H9 (cell line): ENCODE data around the gene VAV2. TPM values are rescaled to one million over a fixed set of nuclear protein-coding genes. Genes with fewer than 3 reads are reported as not detected.

ENCODE experiments used
- DNase-seq: peaks from one replicate; pipeline ENCODE4 v3.0.0-alpha.2; 2017
- H2AFZ ChIP-seq: one replicate; pipeline ENCODE4 v1.6.1; 2013; ENCODE audit warnings: mild to moderate bottlenecking, low read length, control low read depth, moderate library complexity
- H2AK5ac ChIP-seq: 2 replicates; pipeline ENCODE4 v1.6.1; 2013; ENCODE audit warnings: low read length, control low read depth, mixed read lengths; ENCODE audit not compliant: insufficient read length
- H2BK120ac ChIP-seq: one replicate; pipeline ENCODE4 v1.6.1; 2013; ENCODE audit warnings: low read depth, mild to moderate bottlenecking, low read length, control low read depth, inconsistent platforms; ENCODE audit not compliant: poor library complexity, severe bottlenecking
- H2BK12ac ChIP-seq: 2 replicates; pipeline ENCODE4 v1.6.1; 2013; ENCODE audit warnings: low read length, control low read depth, mixed read lengths, low read depth; ENCODE audit not compliant: insufficient read length
- H2BK15ac ChIP-seq: 2 replicates; pipeline ENCODE4 v1.6.1; 2013; ENCODE audit warnings: low read depth, low read length, control low read depth
- H2BK20ac ChIP-seq: one replicate; pipeline ENCODE4 v1.6.1; 2013; ENCODE audit warnings: low read depth, mild to moderate bottlenecking, low read length, control low read depth, inconsistent platforms; ENCODE audit not compliant: poor library complexity, severe bottlenecking
- H2BK5ac ChIP-seq: 2 replicates; pipeline ENCODE4 v1.6.1; 2013; ENCODE audit warnings: low read length, control low read depth, mixed read lengths; ENCODE audit not compliant: insufficient read length
- H3K14ac ChIP-seq: 2 replicates; pipeline ENCODE4 v1.6.1; 2013; ENCODE audit warnings: low read length, control low read depth; ENCODE audit not compliant: insufficient read depth
- H3K18ac ChIP-seq: 2 replicates; pipeline ENCODE4 v1.6.1; 2013; ENCODE audit warnings: low read depth, mild to moderate bottlenecking, mixed read lengths, low read length, control low read depth; ENCODE audit not compliant: insufficient read length
- H3K23ac ChIP-seq: 2 replicates; pipeline ENCODE4 v1.6.1; 2013; ENCODE audit warnings: low read length, control low read depth, mixed read lengths, low read depth; ENCODE audit not compliant: insufficient read length
- H3K23me2 ChIP-seq: 2 replicates; pipeline ENCODE4 v1.6.1; 2013; ENCODE audit warnings: low read depth, mild to moderate bottlenecking, mixed read lengths, low read length, control low read depth; ENCODE audit not compliant: insufficient read length, poor library complexity, severe bottlenecking
- H3K27ac ChIP-seq: 2 replicates; pipeline ENCODE4 v1.5.1; 2013; ENCODE audit warnings: low read length, control low read depth, mixed read lengths, low read depth; ENCODE audit not compliant: insufficient read length
- H3K27me3 ChIP-seq: 2 replicates; pipeline ENCODE4 v1.6.1; 2013; ENCODE audit warnings: low read length, control low read depth, inconsistent platforms; ENCODE audit not compliant: insufficient read depth
- H3K4ac ChIP-seq: 2 replicates; pipeline ENCODE4 v1.6.1; 2013; ENCODE audit warnings: low read depth, mild to moderate bottlenecking, control low read depth, inconsistent platforms, low read length, moderate library complexity
- H3K4me1 ChIP-seq: 2 replicates; pipeline ENCODE4 v1.6.1; 2013; ENCODE audit warnings: low read length, control low read depth, inconsistent platforms; ENCODE audit not compliant: insufficient read depth
- H3K4me2 ChIP-seq: 2 replicates; pipeline ENCODE4 v1.6.1; 2013; ENCODE audit warnings: low read length, control low read depth, mixed read lengths; ENCODE audit not compliant: insufficient read length, insufficient read depth
- H3K56ac ChIP-seq: 2 replicates; pipeline ENCODE4 v1.6.1; 2013; ENCODE audit warnings: low read depth, mild to moderate bottlenecking, mixed read lengths, low read length, control low read depth; ENCODE audit not compliant: insufficient read length
- H3K79me1 ChIP-seq: 2 replicates; pipeline ENCODE4 v1.6.1; 2013; ENCODE audit warnings: low read depth, mild to moderate bottlenecking, moderate library complexity, low read length, control low read depth, inconsistent platforms; ENCODE audit not compliant: insufficient read depth, poor library complexity, severe bottlenecking
- H3K79me2 ChIP-seq: 2 replicates; pipeline ENCODE4 v1.6.1; 2013; ENCODE audit warnings: low read length, control low read depth, inconsistent platforms; ENCODE audit not compliant: insufficient read depth
- H3K9ac ChIP-seq: 2 replicates; pipeline ENCODE4 v1.6.1; 2013; ENCODE audit warnings: low read length, control low read depth, mixed read lengths; ENCODE audit not compliant: insufficient read length; ENCODE audit errors: extremely low read depth
- H3K9me3 ChIP-seq: one replicate; pipeline ENCODE4 v1.6.1; 2013; ENCODE audit warnings: low read depth, low read length, inconsistent platforms; ENCODE audit not compliant: control insufficient read depth
- H3T11ph ChIP-seq: one replicate; pipeline ENCODE4 v1.6.1; 2013; ENCODE audit warnings: mild to moderate bottlenecking, low read length, control low read depth, inconsistent platforms
- H4K20me1 ChIP-seq: one replicate; pipeline ENCODE4 v1.6.1; 2013; ENCODE audit not compliant: control insufficient read depth, insufficient read length, insufficient read depth
- H4K5ac ChIP-seq: 2 replicates; pipeline ENCODE4 v1.6.1; 2013; ENCODE audit warnings: low read depth, mild to moderate bottlenecking, mixed read lengths, low read length, control low read depth; ENCODE audit not compliant: insufficient read length
- H4K8ac ChIP-seq: replicated peaks from 2 replicates; pipeline ENCODE4 v1.6.1; 2013; ENCODE audit warnings: low read length, control low read depth, mixed read lengths, low read depth; ENCODE audit not compliant: insufficient read length
- H4K91ac ChIP-seq: 2 replicates; pipeline ENCODE4 v1.6.1; 2013; ENCODE audit warnings: low read depth, mild to moderate bottlenecking, moderate library complexity, mixed read lengths, low read length, control low read depth; ENCODE audit not compliant: insufficient read length
- H3K27ac Mint-ChIP-seq, 3 experiments: 2 replicates in 2 of 3; 3 replicates in 1 of 3; pipeline ENCODE4 v1.8.0; 2020 to 2021; ENCODE audit warnings: mixed read lengths in 3 of 3, mild to moderate bottlenecking in 1 of 3, moderate library complexity in 1 of 3
- H3K27me3 Mint-ChIP-seq: 2 replicates; pipeline ENCODE4 v1.8.0; 2021; ENCODE audit warnings: low read depth, mild to moderate bottlenecking, moderate library complexity, mixed read lengths
- H3K36me3 Mint-ChIP-seq, 3 experiments: 2 replicates in 2 of 3; 3 replicates in 1 of 3; pipeline ENCODE4 v1.8.0; 2020 to 2021; ENCODE audit warnings: low read depth in 3 of 3, mixed read lengths in 3 of 3; ENCODE audit not compliant: insufficient read depth in 1 of 3
- H3K4me1 Mint-ChIP-seq, 2 experiments: 2 replicates each; pipeline ENCODE4 v1.8.0; 2020; ENCODE audit warnings: mixed read lengths in 2 of 2
- H3K4me3 Mint-ChIP-seq, 2 experiments: 2 replicates in 1 of 2; 3 replicates in 1 of 2; pipeline ENCODE4 v1.8.0; 2020 to 2021; ENCODE audit warnings: mild to moderate bottlenecking in 2 of 2, mixed read lengths in 2 of 2, moderate library complexity in 1 of 2
- H3K9me3 Mint-ChIP-seq, 2 experiments: 2 replicates in 1 of 2; 3 replicates in 1 of 2; pipeline ENCODE4 v1.8.0; 2020; ENCODE audit warnings: mild to moderate bottlenecking in 2 of 2, mixed read lengths in 2 of 2, moderate library complexity in 1 of 2
- CTCF ChIP-seq: fragments of 200-600 bp; sonication (generic); conservative IDR thresholded peaks from 3 replicates; pipeline ENCODE4 v1.8.0; 2021; ENCODE audit warnings: antibody characterized with exemption, mild to moderate bottlenecking
- WGBS: extraction: QIAGEN DNeasy Blood & Tissue Kit; methylation state at CpG from one replicate; pipeline ENCODE4 v1.1.7; 2013; ENCODE audit warnings: missing lambda C conversion rate, low lambda C conversion rate, mixed read lengths; ENCODE audit not compliant: insufficient read length; ENCODE audit errors: extremely low coverage; 5-methylcytosine and 5-hydroxymethylcytosine counted together
- total RNA-seq: library from RNA; stranded (reverse); gene quantifications from 2 replicates; pipeline ENCODE4 v1.2.1, GENCODE V29; 2021

VAV2 gene
- total RNA-seq, 1 experiment from 2014 or later, result 58.7 TPM

GRCh38 chr9:133888809-133889491, 103.2 kb downstream of the VAV2 start:
- Histone ChIP-seq H3K4ac (no peak overlapping the region), H2BK12ac (no peak overlapping the region), H3K79me2 (peaks cover 2% of the 10 kb centered on the region; the same call in 1 of the 2 replicates), H3K9ac (no peak overlapping the region), H3K27me3 (no peaks in the 10 kb centered on the region), H2AK5ac (no peak overlapping the region), H3K56ac (no peak overlapping the region), H3K27ac (no peak overlapping the region), H2BK20ac (no peak overlapping the region), H4K91ac (no peak overlapping the region), H3K9me3 (no peaks in the 10 kb centered on the region), H3K23ac (no peak overlapping the region), H2BK120ac (no peak overlapping the region), H3T11ph (no peak overlapping the region), H3K79me1 (no peaks in the 10 kb centered on the region), H3K4me2 (no peak overlapping the region), H3K4me1 (no peaks in the 10 kb centered on the region; the same call in 1 of the 2 replicates), H3K14ac (peak overlapping the region; percentile 16; the same call in 1 of the 2 replicates), H3K18ac (no peak overlapping the region), H4K20me1 (no peaks in the 10 kb centered on the region), H2BK5ac (no peak overlapping the region), H3K23me2 (no peaks in the 10 kb centered on the region), H4K8ac (no peak overlapping the region), H4K5ac (no peak overlapping the region), H2AFZ (no peak overlapping the region), H2BK15ac (peak overlapping the region; percentile 82; the same call in 1 of the 2 replicates)
- Mint-ChIP-seq H3K27ac (peak overlapping the region; percentile 56 to 96 (median 68); a peak in 5 of 7 replicates), H3K36me3 (peaks cover 2 to 8% (median 8%) of the 10 kb centered on the region in 3 experiments; a peak in 4 of 7 replicates), H3K9me3 (no peaks in the 10 kb centered on the region; a peak in 2 of 5 replicates), H3K4me3 (peak overlapping the region in 1 of 2 experiments; percentile 56; a peak in 1 of 5 replicates), H3K4me1 (peaks cover 52 to 57% of the 10 kb centered on the region in 2 experiments), H3K27me3 (peaks cover 1% of the 10 kb centered on the region)
- no peak for TF ChIP-seq CTCF
- DNase-seq, result no peak
- WGBS, result no CpG with 5 or more reads among the region's 25 CpGs
